Measurements from ENCODE around the gene AFG3L2. TPM values are rescaled to one million over a fixed set of nuclear protein-coding genes. Genes with fewer than 3 reads are reported as not detected.

The AFG3L2 gene
- total and polyA plus RNA-seq, 2 of the 13 experiments (the other 11 are each of a cell fraction or from before 2014, with no cell fraction given), result 28.6 to 86.9 TPM

- TF ChIP-seq ZNF280B (CRISPR knock-in tag; IDR thresholded peaks at IDR 0.05; ENCODE audit: borderline replicate concordance) (no peak), ZNF616 (CRISPR knock-in tag; IDR thresholded peaks at IDR 0.05; ENCODE audit: low read depth) (no peak), HOXD1 (CRISPR knock-in tag; IDR thresholded peaks at IDR 0.05) (peak; percentile 99), ZNF614 (CRISPR knock-in tag; IDR thresholded peaks at IDR 0.05; ENCODE audit: borderline replicate concordance) (no peak), ARID5B (CRISPR knock-in tag; IDR thresholded peaks at IDR 0.05) (peak; percentile 22; the same call in 1 of the 2 replicates), NR2F2 (IDR thresholded peaks at IDR 0.05; ENCODE audit: borderline replicate concordance, low read depth) (0 out of 2 replicates have a peak, but pooled peaks have one; percentile 21), ZFYVE20 (CRISPR knock-in tag; IDR thresholded peaks at IDR 0.05; ENCODE audit: borderline replicate concordance, low read depth) (no peak), PTBP1 (IDR thresholded peaks at IDR 0.05; ENCODE audit: low read depth, low read length, poor library complexity, severe bottlenecking) (no peak), ONECUT2 (CRISPR knock-in tag; IDR thresholded peaks at IDR 0.05) (no peak), HMG20B (CRISPR knock-in tag; conservative IDR thresholded peaks at IDR 0.05) (peak; percentile 96), RARA (CRISPR knock-in tag; IDR thresholded peaks at IDR 0.05) (peak; percentile 57), ESRRA (CRISPR knock-in tag; IDR thresholded peaks at IDR 0.05; ENCODE audit: low read depth) (no peak), CBX2 (IDR thresholded peaks at IDR 0.05; ENCODE audit: low read depth, low read length) (no peak), CBX2 (CRISPR knock-in tag; IDR thresholded peaks at IDR 0.05; ENCODE audit: low read depth) (no peak), ZNF3 (CRISPR knock-in tag; IDR thresholded peaks at IDR 0.05) (no peak), HMG20A (CRISPR knock-in tag; IDR thresholded peaks at IDR 0.05; ENCODE audit: borderline replicate concordance) (peak; percentile 86; the same call in 1 of the 2 replicates), SMAD1 (CRISPR knock-in tag; IDR thresholded peaks at IDR 0.05; ENCODE audit: borderline replicate concordance, low read depth) (no peak), HDAC2 (CRISPR knock-in tag; IDR thresholded peaks at IDR 0.05) (peak; percentile 51; the same call in 1 of the 2 replicates), ZNF367 (CRISPR knock-in tag; IDR thresholded peaks at IDR 0.05; ENCODE audit: borderline replicate concordance) (no peak)
- TF ChIP-seq, protein P1, sequence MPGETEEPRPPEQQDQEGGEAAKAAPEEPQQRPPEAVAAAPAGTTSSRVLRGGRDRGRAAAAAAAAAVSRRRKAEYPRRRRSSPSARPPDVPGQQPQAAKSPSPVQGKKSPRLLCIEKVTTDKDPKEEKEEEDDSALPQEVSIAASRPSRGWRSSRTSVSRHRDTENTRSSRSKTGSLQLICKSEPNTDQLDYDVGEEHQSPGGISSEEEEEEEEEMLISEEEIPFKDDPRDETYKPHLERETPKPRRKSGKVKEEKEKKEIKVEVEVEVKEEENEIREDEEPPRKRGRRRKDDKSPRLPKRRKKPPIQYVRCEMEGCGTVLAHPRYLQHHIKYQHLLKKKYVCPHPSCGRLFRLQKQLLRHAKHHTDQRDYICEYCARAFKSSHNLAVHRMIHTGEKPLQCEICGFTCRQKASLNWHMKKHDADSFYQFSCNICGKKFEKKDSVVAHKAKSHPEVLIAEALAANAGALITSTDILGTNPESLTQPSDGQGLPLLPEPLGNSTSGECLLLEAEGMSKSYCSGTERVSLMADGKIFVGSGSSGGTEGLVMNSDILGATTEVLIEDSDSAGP (CRISPR knock-in tag; IDR thresholded peaks at IDR 0.05; ENCODE audit: borderline replicate concordance), result no peak
- TF ChIP-seq, protein P2, sequence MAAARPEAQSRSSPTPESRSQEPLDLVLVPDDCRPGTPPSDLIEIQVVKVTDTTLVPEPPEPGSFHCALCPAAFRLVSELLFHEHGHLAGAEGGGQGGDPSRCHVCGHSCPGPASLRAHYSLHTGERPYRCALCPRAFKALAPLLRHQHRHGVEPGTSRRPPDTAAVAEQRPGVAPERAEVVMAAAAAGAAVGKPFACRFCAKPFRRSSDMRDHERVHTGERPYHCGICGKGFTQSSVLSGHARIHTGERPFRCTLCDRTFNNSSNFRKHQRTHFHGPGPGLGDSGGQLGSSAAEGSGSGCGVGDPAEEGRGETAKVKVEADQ (CRISPR knock-in tag; IDR thresholded peaks at IDR 0.05; ENCODE audit: borderline replicate concordance), result no peak
- TF ChIP-seq, protein P3, sequence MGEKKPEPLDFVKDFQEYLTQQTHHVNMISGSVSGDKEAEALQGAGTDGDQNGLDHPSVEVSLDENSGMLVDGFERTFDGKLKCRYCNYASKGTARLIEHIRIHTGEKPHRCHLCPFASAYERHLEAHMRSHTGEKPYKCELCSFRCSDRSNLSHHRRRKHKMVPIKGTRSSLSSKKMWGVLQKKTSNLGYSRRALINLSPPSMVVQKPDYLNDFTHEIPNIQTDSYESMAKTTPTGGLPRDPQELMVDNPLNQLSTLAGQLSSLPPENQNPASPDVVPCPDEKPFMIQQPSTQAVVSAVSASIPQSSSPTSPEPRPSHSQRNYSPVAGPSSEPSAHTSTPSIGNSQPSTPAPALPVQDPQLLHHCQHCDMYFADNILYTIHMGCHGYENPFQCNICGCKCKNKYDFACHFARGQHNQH (CRISPR knock-in tag; IDR thresholded peaks at IDR 0.05), result no peak
Measured at GRCh38 chr18:12336887-12337286, 40.1 kb downstream of the AFG3L2 start (continued).

Measured in HepG2 (cell line).